Measurements from ENCODE around the gene TBL3.

TBL3 gene

GRCh38 chr16:1984347-1985225 is 12.7 kb downstream of the TBL3 start:
- no peak for DNase-seq

GRCh38 chr16:1985466-1986150 is 13.8 kb downstream of the TBL3 start:
- DNase-seq = no peak

- no peak for DNase-seq
Measured at GRCh38 chr16:1987198-1987597, 15.3 kb downstream of the TBL3 start.

GRCh38 chr16:1989209-1990100 is 17.6 kb downstream of the TBL3 start, which contains the start of gene SYNGR3:
Gene SYNGR3, plus strand, starts transcription at chr16:1989970. Its CDS starts 133 bp downstream, at chr16:1990103.
- DNase-seq = peak; percentile 28

- no peak for DNase-seq
Measured at GRCh38 chr16:1990101-1990350, 18.2 kb downstream of the TBL3 start.

- DNase-seq = peak; percentile 65
Measured at GRCh38 chr16:1990351-1991134, 18.7 kb downstream of the TBL3 start.

GRCh38 chr16:1991135-1991551 is 19.3 kb downstream of the TBL3 start:
- DNase-seq = peak; percentile 71

- DNase-seq = peak; percentile 17
Measured at GRCh38 chr16:1991588-1991947, 19.7 kb downstream of the TBL3 start.

GRCh38 chr16:1991948-1992703 is 20.3 kb downstream of the TBL3 start:
- peak; percentile 98 for DNase-seq

- DNase-seq = no peak
Measured at GRCh38 chr16:1992704-1993317, 21.0 kb downstream of the TBL3 start.

- DNase-seq = peak; percentile 23
Measured at GRCh38 chr16:1993731-1994131, 21.9 kb downstream of the TBL3 start.

GRCh38 chr16:1997494-1998359 is 25.9 kb downstream of the TBL3 start:
- DNase-seq = no peak

- no peak for DNase-seq
Measured at GRCh38 chr16:1998360-1998835, 26.5 kb downstream of the TBL3 start.

GRCh38 chr16:1998852-1999801 is 27.3 kb downstream of the TBL3 start:
- no peak for DNase-seq

GRCh38 chr16:1999866-2000514 is 28.1 kb downstream of the TBL3 start:
- no peak for DNase-seq

- no peak for DNase-seq
Measured at GRCh38 chr16:2001035-2001434, 29.2 kb downstream of the TBL3 start.

GRCh38 chr16:2001456-2002355 is 29.9 kb downstream of the TBL3 start:
- no peak for DNase-seq

Measured in CD4-positive, alpha-beta T cell treated with Interleukin-10 for 1 hour (primary cell).